Right renal pelvis (tissue), 4 donors: ENCODE measurements around the gene ADPRM. TPM values are rescaled to one million over a fixed set of nuclear protein-coding genes. Genes with fewer than 3 reads are reported as not detected.

Experiments
- polyA plus RNA-seq, 4 donors: library from polyadenylated mRNA; unstranded; fragments of 120-200 nt; gene quantifications; one replicate each; pipeline ENCODE4 v1.2.1, GENCODE V29; 2013; ENCODE audit not compliant: insufficient read length in 4 of 4

Gene ADPRM
- polyA plus RNA-seq, 4 donors: 14.7 to 19.6 (median 18.0) TPM

Other genes with a start within 250 kb of the ADPRM start
- under 1 TPM; 0.06 to 0.19 (median 0.11) TPM for gene MYH4, start 228.0 kb upstream of the ADPRM start, polyA plus RNA-seq
- under 1 TPM; 0.04 to 0.06 (median 0.05) TPM for gene MYH1, start 179.1 kb upstream of the ADPRM start, polyA plus RNA-seq
- gene MYH2, start 147.9 kb upstream of the ADPRM start, polyA plus RNA-seq: under 1 TPM in 1 of 4 donors, not detected in 3; 0.04 TPM
- 1 to 10 TPM; 2.6 to 4.7 (median 3.1) TPM for gene MYH3, start 40.3 kb upstream of the ADPRM start, polyA plus RNA-seq
- gene SCO1, start 61 bp upstream of the ADPRM start, polyA plus RNA-seq: 10 to 100 TPM; 39.3 to 42.3 (median 40.6) TPM
- gene TMEM220, start 32.4 kb downstream of the ADPRM start, polyA plus RNA-seq: 10 to 100 TPM in 3 of 4 donors, 1 to 10 TPM in 1; 9.1 to 10.4 (median 10.2) TPM
- gene TMEM238L, start 106.5 kb downstream of the ADPRM start, polyA plus RNA-seq: 1 to 10 TPM; 1.4 to 7.8 (median 3.8) TPM
- gene PIRT, start 140.5 kb downstream of the ADPRM start, polyA plus RNA-seq: under 1 TPM in 1 of 4 donors, not detected in 3; 0.21 TPM